ENCODE results near the gene SYT1.
"Not testable (repeated sequence)": the region's sequence is repeated elsewhere in the genome, so short reads cannot be mapped to it uniquely, and the experiment has no call there.

Gene SYT1

GRCh38 chr12:79021021-79021420 is 156.4 kb downstream of the SYT1 start:
- TF ChIP-seq, protein P1, sequence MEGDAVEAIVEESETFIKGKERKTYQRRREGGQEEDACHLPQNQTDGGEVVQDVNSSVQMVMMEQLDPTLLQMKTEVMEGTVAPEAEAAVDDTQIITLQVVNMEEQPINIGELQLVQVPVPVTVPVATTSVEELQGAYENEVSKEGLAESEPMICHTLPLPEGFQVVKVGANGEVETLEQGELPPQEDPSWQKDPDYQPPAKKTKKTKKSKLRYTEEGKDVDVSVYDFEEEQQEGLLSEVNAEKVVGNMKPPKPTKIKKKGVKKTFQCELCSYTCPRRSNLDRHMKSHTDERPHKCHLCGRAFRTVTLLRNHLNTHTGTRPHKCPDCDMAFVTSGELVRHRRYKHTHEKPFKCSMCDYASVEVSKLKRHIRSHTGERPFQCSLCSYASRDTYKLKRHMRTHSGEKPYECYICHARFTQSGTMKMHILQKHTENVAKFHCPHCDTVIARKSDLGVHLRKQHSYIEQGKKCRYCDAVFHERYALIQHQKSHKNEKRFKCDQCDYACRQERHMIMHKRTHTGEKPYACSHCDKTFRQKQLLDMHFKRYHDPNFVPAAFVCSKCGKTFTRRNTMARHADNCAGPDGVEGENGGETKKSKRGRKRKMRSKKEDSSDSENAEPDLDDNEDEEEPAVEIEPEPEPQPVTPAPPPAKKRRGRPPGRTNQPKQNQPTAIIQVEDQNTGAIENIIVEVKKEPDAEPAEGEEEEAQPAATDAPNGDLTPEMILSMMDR (conservative IDR thresholded peaks at IDR 0.05; ENCODE audit: low read length) = no peak
- H3K4me3 ChIP-seq (ENCODE audit: low read length) = no peak overlapping the region
- DNase-seq (ENCODE audit: low read depth) = no peak

DNA sequence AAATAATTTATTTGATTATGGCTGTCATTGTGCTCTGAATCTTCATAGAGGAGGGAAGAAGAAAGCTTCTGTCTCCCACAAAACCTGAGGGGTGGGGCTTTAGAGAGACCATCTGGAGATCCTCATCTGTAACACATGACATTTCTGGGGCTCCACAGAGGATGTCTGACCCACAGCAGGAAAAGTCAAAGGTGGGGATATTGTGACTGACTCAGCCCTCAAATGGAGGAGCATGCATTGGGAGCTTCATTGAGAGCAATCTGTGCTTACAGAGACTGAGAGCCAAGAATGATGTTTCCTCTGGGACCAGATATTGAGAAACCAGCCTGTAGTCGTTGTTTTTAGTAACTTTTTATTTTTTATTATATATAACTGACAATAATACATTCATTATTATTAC is 158.7 kb downstream of the SYT1 start:
- TF ChIP-seq, protein P1 (conservative IDR thresholded peaks at IDR 0.05; ENCODE audit: low read length) = no peak
- no peak overlapping the region for H3K4me3 ChIP-seq (ENCODE audit: low read length)
- DNase-seq (ENCODE audit: low read depth) = no peak

GRCh38 chr12:79023784-79024183 is 159.2 kb downstream of the SYT1 start:
- peak; percentile 1 for DNase-seq (ENCODE audit: low read depth)

GRCh38 chr12:79033788-79034187 is 169.2 kb downstream of the SYT1 start:
- TF ChIP-seq, protein P1 (conservative IDR thresholded peaks at IDR 0.05; ENCODE audit: low read length) = no peak
- no peak for DNase-seq (ENCODE audit: low read depth)
- no peak overlapping the region for H3K4me3 ChIP-seq (ENCODE audit: low read length)

More at GRCh38 chr12:79023784-79024183, 159.2 kb downstream of the SYT1 start:
- no peak overlapping the region for H3K4me3 ChIP-seq (ENCODE audit: low read length)
- TF ChIP-seq, protein P1 (conservative IDR thresholded peaks at IDR 0.05; ENCODE audit: low read length) = no peak

GRCh38 chr12:79044748-79045147 is 180.2 kb downstream of the SYT1 start:
- not testable (repeated sequence) for DNase-seq (ENCODE audit: low read depth); H3K4me3 ChIP-seq (ENCODE audit: low read length)

DNA sequence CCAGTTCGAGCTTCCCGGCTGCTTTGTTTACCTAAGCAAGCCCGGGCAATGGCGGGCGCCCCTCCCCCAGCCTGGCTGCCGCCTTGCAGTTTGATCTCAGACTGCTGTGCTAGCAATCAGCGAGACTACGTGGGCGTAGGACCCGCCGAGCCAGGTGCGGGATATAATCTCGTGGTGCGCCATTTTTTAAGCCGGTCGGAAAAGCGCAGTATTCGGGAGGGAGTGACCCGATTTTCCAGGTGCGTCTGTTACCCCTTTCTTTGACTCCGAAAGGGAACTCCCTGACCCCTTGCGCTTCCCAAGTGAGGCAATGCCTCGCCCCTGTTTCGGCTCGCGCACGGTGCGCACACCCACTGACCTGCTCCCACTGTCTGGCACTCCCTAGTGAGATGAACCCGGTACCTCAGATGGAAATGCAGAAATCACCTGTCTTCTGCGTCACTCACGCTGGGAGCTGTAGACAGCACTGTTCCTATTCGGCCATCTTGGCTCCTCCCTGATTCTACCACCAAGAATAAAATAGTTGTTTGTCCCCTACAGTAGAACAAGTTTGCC is 180.7 kb downstream of the SYT1 start:
- not testable (repeated sequence) for H3K4me3 ChIP-seq (ENCODE audit: low read length); DNase-seq (ENCODE audit: low read depth)

DNA sequence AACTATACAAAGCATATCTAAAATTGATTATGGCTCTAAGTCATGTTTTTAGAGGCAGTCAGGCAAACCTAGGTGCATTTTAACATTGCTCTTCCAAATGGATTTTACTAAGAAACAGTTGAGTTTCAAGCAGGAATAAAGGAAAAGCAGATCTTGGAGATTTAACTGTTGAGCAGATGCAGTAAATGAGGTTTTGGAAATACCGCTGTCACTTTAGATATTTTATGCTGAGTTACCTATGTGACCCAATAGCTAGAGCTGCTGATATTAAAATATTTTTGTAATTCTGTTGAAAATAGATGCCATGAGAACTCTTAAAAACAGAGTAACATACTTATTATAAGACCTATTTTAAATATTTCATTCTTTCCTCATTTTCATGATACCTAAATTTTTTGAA is 181.4 kb downstream of the SYT1 start:
- no peak overlapping the region for H3K4me3 ChIP-seq (ENCODE audit: low read length)
- DNase-seq (ENCODE audit: low read depth) = no peak
- TF ChIP-seq, protein P1 (conservative IDR thresholded peaks at IDR 0.05; ENCODE audit: low read length) = no peak

DNA sequence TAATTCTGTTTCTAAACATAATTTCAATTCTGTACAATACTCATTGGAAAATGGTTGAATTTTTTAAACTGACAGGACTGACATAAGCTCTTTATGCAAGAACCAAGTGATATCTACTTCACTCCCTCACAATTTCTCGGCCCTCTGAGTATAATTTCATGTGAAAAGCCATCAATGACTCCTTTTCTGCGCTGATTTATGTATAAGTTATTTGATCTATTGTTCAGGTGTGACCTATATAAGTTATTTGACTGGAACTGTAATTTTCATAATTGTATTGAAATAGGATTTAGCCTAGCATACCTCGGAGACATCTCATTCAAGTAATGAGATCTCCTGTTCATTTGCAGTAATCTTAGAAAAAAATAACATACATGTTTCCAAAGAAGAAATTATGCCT is 184.4 kb downstream of the SYT1 start:
- TF ChIP-seq, protein P1 (conservative IDR thresholded peaks at IDR 0.05; ENCODE audit: low read length) = no peak
- no peak for DNase-seq (ENCODE audit: low read depth)
- H3K4me3 ChIP-seq (ENCODE audit: low read length) = no peak overlapping the region

Data from AG10803 (cell line).